Fibroblast of villous mesenchyme (primary cell): ENCODE measurements around the gene RBM19. TPM values are rescaled to one million over a fixed set of nuclear protein-coding genes. Genes with fewer than 3 reads are reported as not detected.

ENCODE experiments used
- DNase-seq: peaks from one replicate; pipeline ENCODE4 v3.0.0-alpha.2; 2010; ENCODE audit warnings: low read depth
- H3K4me3 ChIP-seq: 2 replicates; pipeline ENCODE4 v1.5.1; 2011; ENCODE audit warnings: low read depth, mild to moderate bottlenecking, low read length
- total RNA-seq: library from RNA; depleted of rRNA; stranded (reverse); fragments of >200 nt; gene quantifications from 2 replicates; pipeline ENCODE4 v1.2.3, GENCODE V29; 2012
- TF ChIP-seq, protein P1 (sequence below): IDR thresholded peaks from 2 replicates; pipeline ENCODE4 v1.5.1; 2012; ENCODE audit warnings: low read depth, mild to moderate bottlenecking, low read length; ENCODE audit not compliant: insufficient read depth

The RBM19 gene
- total RNA-seq, 1 donor, result 26.8 TPM

- DNase-seq, result peak; percentile 23
- TF ChIP-seq, protein P1, sequence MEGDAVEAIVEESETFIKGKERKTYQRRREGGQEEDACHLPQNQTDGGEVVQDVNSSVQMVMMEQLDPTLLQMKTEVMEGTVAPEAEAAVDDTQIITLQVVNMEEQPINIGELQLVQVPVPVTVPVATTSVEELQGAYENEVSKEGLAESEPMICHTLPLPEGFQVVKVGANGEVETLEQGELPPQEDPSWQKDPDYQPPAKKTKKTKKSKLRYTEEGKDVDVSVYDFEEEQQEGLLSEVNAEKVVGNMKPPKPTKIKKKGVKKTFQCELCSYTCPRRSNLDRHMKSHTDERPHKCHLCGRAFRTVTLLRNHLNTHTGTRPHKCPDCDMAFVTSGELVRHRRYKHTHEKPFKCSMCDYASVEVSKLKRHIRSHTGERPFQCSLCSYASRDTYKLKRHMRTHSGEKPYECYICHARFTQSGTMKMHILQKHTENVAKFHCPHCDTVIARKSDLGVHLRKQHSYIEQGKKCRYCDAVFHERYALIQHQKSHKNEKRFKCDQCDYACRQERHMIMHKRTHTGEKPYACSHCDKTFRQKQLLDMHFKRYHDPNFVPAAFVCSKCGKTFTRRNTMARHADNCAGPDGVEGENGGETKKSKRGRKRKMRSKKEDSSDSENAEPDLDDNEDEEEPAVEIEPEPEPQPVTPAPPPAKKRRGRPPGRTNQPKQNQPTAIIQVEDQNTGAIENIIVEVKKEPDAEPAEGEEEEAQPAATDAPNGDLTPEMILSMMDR, result no peak
- no peak overlapping the region for H3K4me3 ChIP-seq
Observed at GRCh38 chr12:113788020-113788856, 177.9 kb downstream of the RBM19 start.

DNA sequence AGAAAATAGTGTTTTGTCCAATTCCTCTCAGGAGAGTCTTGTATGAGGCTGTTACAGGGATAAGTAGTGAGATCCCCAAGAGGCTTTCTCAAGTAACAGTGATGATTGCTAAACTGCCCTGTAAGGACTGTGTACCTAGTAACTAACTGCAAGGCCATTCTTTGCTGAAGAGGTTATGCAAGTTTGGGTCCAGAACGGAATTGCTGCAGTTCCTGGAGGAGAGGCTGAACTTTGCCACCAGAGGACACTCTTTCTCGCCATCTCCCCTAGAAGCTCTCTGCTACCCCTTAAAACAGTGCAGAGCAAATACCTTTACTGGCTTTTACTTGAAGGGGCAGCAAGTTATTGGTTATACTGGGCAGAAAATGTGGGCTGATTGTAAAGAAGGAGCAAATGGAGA is 180.0 kb downstream of the RBM19 start:
- no peak for DNase-seq
- TF ChIP-seq, protein P1, result no peak
- H3K4me3 ChIP-seq, result no peak overlapping the region

DNA sequence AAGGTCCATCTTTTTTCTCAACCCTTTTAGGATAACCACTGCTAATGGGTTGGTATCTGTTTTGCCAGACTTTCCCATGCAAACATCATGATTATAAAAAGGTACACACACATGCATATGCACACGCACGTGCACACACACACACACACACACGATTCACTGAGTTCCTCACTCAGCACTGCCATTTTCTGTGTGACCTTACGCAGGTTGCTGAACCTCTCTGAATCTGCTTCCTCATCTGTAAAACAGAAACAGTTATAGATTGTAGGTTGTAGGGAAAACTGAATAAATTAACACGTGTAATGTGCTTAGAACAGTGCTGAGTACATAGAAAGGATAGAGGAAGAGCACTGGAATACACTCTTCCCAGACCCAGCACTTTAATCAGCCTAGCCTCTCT is 182.3 kb downstream of the RBM19 start:
- TF ChIP-seq, protein P1, result no peak
- H3K4me3 ChIP-seq, result no peak overlapping the region
- DNase-seq, result no peak

- no peak for DNase-seq
- TF ChIP-seq, protein P1, result no peak
- H3K4me3 ChIP-seq, result no peak overlapping the region
Observed at GRCh38 chr12:113782873-113783272, 183.3 kb downstream of the RBM19 start.

DNA sequence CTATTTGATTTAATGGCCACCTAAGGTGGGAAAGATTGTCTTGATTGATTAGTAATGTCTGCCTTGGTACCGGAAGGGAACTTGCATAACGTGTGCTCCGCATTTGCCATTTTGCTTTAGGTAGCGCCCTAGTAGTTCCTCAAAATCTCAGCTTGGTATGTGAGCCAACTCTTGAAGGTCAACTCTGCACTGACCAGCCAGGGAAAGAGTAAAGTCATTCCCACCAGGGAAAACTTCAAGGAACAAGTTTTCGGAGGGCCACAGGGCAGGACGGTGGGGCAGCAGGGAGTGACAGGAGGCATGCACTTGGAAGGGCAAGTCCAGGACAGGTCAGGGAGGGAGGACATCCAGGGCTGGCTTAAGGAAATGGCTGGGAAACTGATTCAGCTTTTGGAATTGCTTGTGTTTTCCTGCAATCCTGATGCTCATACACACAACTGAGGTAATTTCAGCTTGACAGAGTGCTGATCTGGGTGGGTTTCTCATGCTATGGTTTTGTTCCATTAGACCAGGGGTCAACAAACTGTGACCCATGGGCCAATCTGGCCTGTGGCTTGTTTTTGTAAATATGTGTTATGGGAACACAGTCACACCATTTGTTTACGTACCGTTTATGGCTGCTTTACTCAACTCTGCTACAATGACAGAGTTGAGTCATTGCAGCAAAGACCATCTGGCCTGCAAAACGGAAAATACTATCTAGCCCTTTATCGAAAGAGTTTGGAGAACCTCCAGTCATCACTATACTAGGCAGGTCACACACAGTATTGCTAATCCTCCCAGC is 184.5 kb downstream of the RBM19 start:
- TF ChIP-seq, protein P1, result no peak
- peak; percentile 92 for DNase-seq
- no peak overlapping the region for H3K4me3 ChIP-seq

DNA sequence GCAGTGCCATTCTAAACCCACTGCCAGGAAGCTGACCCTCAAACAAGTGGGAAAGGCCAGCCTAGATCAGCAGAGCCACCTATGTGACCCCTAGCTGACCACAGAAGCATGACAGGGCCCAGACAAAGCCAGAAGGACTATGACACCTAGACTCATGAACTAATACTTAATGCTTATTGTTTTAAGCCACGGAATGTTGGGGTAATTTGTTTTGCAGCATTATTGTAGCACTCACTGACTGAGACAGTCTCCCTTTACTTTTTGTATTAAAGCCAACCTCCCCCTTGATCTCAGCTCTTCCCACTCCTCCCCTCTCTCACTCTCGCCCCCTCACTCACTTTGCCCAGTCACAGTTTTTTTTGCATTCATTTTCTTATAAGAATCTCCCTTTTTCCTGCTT is 186.4 kb downstream of the RBM19 start:
- TF ChIP-seq, protein P1, result no peak
- no peak for DNase-seq
- no peak overlapping the region for H3K4me3 ChIP-seq
